ENCODE results near the gene DDX39A. TPM values are rescaled to one million over a fixed set of nuclear protein-coding genes. Genes with fewer than 3 reads are reported as not detected.

Gene DDX39A
- total RNA-seq, 1 donor: 60.6 TPM

GRCh38 chr19:14450876-14451275 is 31.7 kb upstream of the DDX39A start:
- no peak for DNase-seq (ENCODE audit: low read depth)
- no peak for TF ChIP-seq CTCF (IDR thresholded peaks at IDR 0.05; ENCODE audit: insufficient read depth, low read length)
- H3K4me3 ChIP-seq (ENCODE audit: low read depth, low read length): no peak overlapping the region

- no peak for DNase-seq (ENCODE audit: low read depth)
- H3K4me3 ChIP-seq (ENCODE audit: low read depth, low read length): no peak overlapping the region
- TF ChIP-seq CTCF (IDR thresholded peaks at IDR 0.05; ENCODE audit: insufficient read depth, low read length): no peak
Observed at GRCh38 chr19:14450168-14450874, 31.2 kb upstream of the DDX39A start.

- TF ChIP-seq CTCF (IDR thresholded peaks at IDR 0.05; ENCODE audit: insufficient read depth, low read length): no peak
- DNase-seq (ENCODE audit: low read depth): no peak
- H3K4me3 ChIP-seq (ENCODE audit: low read depth, low read length): no peak overlapping the region
Observed at GRCh38 chr19:14449321-14449720, 30.2 kb upstream of the DDX39A start.

GRCh38 chr19:14446336-14447036 is 27.3 kb upstream of the DDX39A start:
- DNase-seq (ENCODE audit: low read depth): no peak
- H3K4me3 ChIP-seq (ENCODE audit: low read depth, low read length): no peak overlapping the region
- no peak for TF ChIP-seq CTCF (IDR thresholded peaks at IDR 0.05; ENCODE audit: insufficient read depth, low read length)

- no peak for DNase-seq (ENCODE audit: low read depth)
- H3K4me3 ChIP-seq (ENCODE audit: low read depth, low read length): no peak overlapping the region
- TF ChIP-seq CTCF (IDR thresholded peaks at IDR 0.05; ENCODE audit: insufficient read depth, low read length): no peak
Observed at GRCh38 chr19:14443632-14444216, 24.6 kb upstream of the DDX39A start.

- no peak for DNase-seq (ENCODE audit: low read depth)
- TF ChIP-seq CTCF (IDR thresholded peaks at IDR 0.05; ENCODE audit: insufficient read depth, low read length): no peak
- H3K4me3 ChIP-seq (ENCODE audit: low read depth, low read length): no peak overlapping the region
Observed at GRCh38 chr19:14442891-14443631, 23.9 kb upstream of the DDX39A start.

Data from fibroblast of the aortic adventitia (primary cell).